ENCODE results near the gene PRSS57. TPM values are rescaled to one million over a fixed set of nuclear protein-coding genes. Genes with fewer than 3 reads are reported as not detected.

PRSS57 gene
- total and polyA plus RNA-seq, 2 of the 8 experiments (the other 6 are each of a cell fraction or from before 2014, with no cell fraction given), result not detected

- TF ChIP-seq RNF2 (IDR thresholded peaks at IDR 0.05; ENCODE audit: borderline replicate concordance, low read depth, low read length, missing control alignments, poor library complexity, severe bottlenecking), result no peak
- TF ChIP-seq RFX5 (IDR thresholded peaks at IDR 0.05; ENCODE audit: borderline replicate concordance, low read depth, low read length), result no peak
- TF ChIP-seq SP4 (IDR thresholded peaks at IDR 0.05; ENCODE audit: low read length), result no peak
- TF ChIP-seq SIN3A (conservative IDR thresholded peaks at IDR 0.05 in 1 of 2, IDR thresholded peaks at IDR 0.05 in 1 of 2; ENCODE audit: low read depth in 1 of 2, low read length in 2 of 2), result no peak
- no peak for TF ChIP-seq CHD1 (IDR thresholded peaks at IDR 0.05; ENCODE audit: low read depth, low read length)
- TF ChIP-seq BACH1 (IDR thresholded peaks at IDR 0.05; ENCODE audit: low read length), result no peak
- TF ChIP-seq JUND (IDR thresholded peaks at IDR 0.05; ENCODE audit: low read length), result no peak
- TF ChIP-seq RXRA (IDR thresholded peaks at IDR 0.05; ENCODE audit: insufficient read depth, low read depth, low read length), result no peak
Measured at GRCh38 chr19:658059-658839, 37.0 kb downstream of the PRSS57 start (continued).

Measured in H1 (cell line).